Stimulated activated CD8-positive, alpha-beta memory T cell treated with anti-CD3 and anti-CD28 coated beads, Interleukin-7, amount 100 ng/mL, for 24 hours (primary cell): ENCODE data around the gene KAT8.

ENCODE experiments used
- DNase-seq: peaks from one replicate; pipeline ENCODE4 v3.0.0-alpha.2; 2020; ENCODE audit warnings: low read depth

KAT8 gene

GRCh38 chr16:31117384-31118222, at the start of gene KAT8:
TSS of gene KAT8 (plus strand) at chr16:31117664. CDS start at chr16:31117682, 18 bp downstream.
- DNase-seq, result peak; percentile 94

GRCh38 chr16:31071861-31072260, 45.6 kb upstream of the KAT8 start:
- DNase-seq, result no peak

- DNase-seq, result no peak
These were observed 44.8 kb upstream of the KAT8 start for GRCh38 chr16:31072540-31073141.

GRCh38 chr16:31073142-31073969, 44.1 kb upstream of the KAT8 start:
- DNase-seq, result peak; percentile 85

- peak; percentile 95 for DNase-seq
These were observed 43.3 kb upstream of the KAT8 start, which contains the start of the genes ZNF646 and ZNF668 for GRCh38 chr16:31073970-31074813. TSS of gene ZNF646 (plus strand) at chr16:31074422. CDS start at chr16:31076325, 1,903 bp downstream. TSS of gene ZNF668 (minus strand) at chr16:31074240. CDS start at chr16:31064459, 9,781 bp downstream.

- no peak for DNase-seq
These were observed 42.7 kb upstream of the KAT8 start for GRCh38 chr16:31074814-31075183.

GRCh38 chr16:31076319-31076718, 41.1 kb upstream of the KAT8 start:
- DNase-seq, result no peak

- no peak for DNase-seq
These were observed 40.4 kb upstream of the KAT8 start for GRCh38 chr16:31077024-31077423.

- DNase-seq, result no peak
These were observed 39.7 kb upstream of the KAT8 start for GRCh38 chr16:31077592-31078396.

- DNase-seq, result no peak
These were observed 38.7 kb upstream of the KAT8 start for GRCh38 chr16:31078597-31079341.

- DNase-seq, result no peak
These were observed 38.0 kb upstream of the KAT8 start for GRCh38 chr16:31079342-31079944.

- DNase-seq, result no peak
These were observed 37.3 kb upstream of the KAT8 start for GRCh38 chr16:31080035-31080629.

- DNase-seq, result no peak
These were observed 36.6 kb upstream of the KAT8 start for GRCh38 chr16:31080756-31081419.

- no peak for DNase-seq
These were observed 35.8 kb upstream of the KAT8 start for GRCh38 chr16:31081428-31082351.

GRCh38 chr16:31082368-31083045, 35.0 kb upstream of the KAT8 start:
- DNase-seq, result no peak

GRCh38 chr16:31083081-31083480, 34.4 kb upstream of the KAT8 start:
- DNase-seq, result no peak

GRCh38 chr16:31083556-31083955, 33.9 kb upstream of the KAT8 start:
- DNase-seq, result no peak
